ENCODE measurements around the gene SAMM50. TPM values are rescaled to one million over a fixed set of nuclear protein-coding genes. Genes with fewer than 3 reads are reported as not detected.

SAMM50 gene
- total and polyA plus RNA-seq, 10 of the 15 experiments (the other 5 are each of a cell fraction or from before 2014, with no cell fraction given): 38.2 to 126 (median 62.4) TPM

GRCh38 chr22:43925433-43926348 is 29.6 kb upstream of the SAMM50 start (continued):
- TF ChIP-seq CBX3 (IDR thresholded peaks at IDR 0.05; ENCODE audit: borderline replicate concordance, low read depth) (no peak), ZBTB33 (IDR thresholded peaks at IDR 0.05) (no peak), USF1 (IDR thresholded peaks at IDR 0.05; ENCODE audit: borderline replicate concordance, extremely low read length, insufficient read depth, low read depth, low read length) (no peak)

GRCh38 chr22:43926349-43926710 is 28.9 kb upstream of the SAMM50 start:
- ChIA-PET SMC1A (ENCODE audit: uncharacterized antibody, unreplicated experiment) (no interaction called here), POLR2A (no interaction called here), RAD21 (ENCODE audit: unreplicated experiment) (no interaction called here), CTCF (no interaction called here)
- Histone ChIP-seq H3K9me3 (replicated peaks; ENCODE audit: control insufficient read depth, insufficient read depth, low read length) (no peaks in the 10 kb centered on the region), H3K4me3 (no peak overlapping the region), H3K4me2 (ENCODE audit: control insufficient read depth, insufficient read depth) (no peak overlapping the region), H4K20me1 (ENCODE audit: control insufficient read depth, insufficient read depth) (no peaks in the 10 kb centered on the region), H3K4me1 (ENCODE audit: control insufficient read depth, insufficient read depth, low read length) (no peaks in the 10 kb centered on the region), H2AFZ (ENCODE audit: control insufficient read depth, low read depth, low read length) (no peak overlapping the region), H3K79me2 (ENCODE audit: control insufficient read depth, insufficient read depth, low read length) (no peaks in the 10 kb centered on the region), H3K36me3 (ENCODE audit: control insufficient read depth in 2 of 2, insufficient read depth in 2 of 2, low read length in 1 of 2) (no peaks in the 10 kb centered on the region), H3K27ac (ENCODE audit: control insufficient read depth, insufficient read depth) (no peak overlapping the region), H3K9ac (ENCODE audit: control insufficient read depth, insufficient read depth, low read length) (no peak overlapping the region), H3K27me3 (replicated peaks in 1 of 2; ENCODE audit: control insufficient read depth in 2 of 2, insufficient read depth in 2 of 2, low read length in 1 of 2) (peaks cover 0 to 3% of the 10 kb centered on the region in 2 experiments; a peak in 2 of 4 replicates)
- 0% methylated on average over 1 of the region's 1 CpG for WGBS (ENCODE audit: insufficient coverage, insufficient replicate concordance, low lambda C conversion rate, missing lambda C conversion rate)
- in situ Hi-C loops (cut with MboI) (no loop called here), intact Hi-C loops (cut with micrococcal nuclease; ENCODE audit: unreplicated experiment) (no loop called here)
- TF ChIP-seq TARDBP (IDR thresholded peaks at IDR 0.05; ENCODE audit: borderline replicate concordance): no peak
- no peak for TF ChIP-seq STAT3 (IDR thresholded peaks at IDR 0.05; ENCODE audit: low read depth, low read length)
- no peak for TF ChIP-seq IKZF1 (conservative IDR thresholded peaks at IDR 0.05)
- TF ChIP-seq CEBPZ (IDR thresholded peaks at IDR 0.05; ENCODE audit: low read depth, low read length): no peak
- TF ChIP-seq RAD51 (IDR thresholded peaks at IDR 0.05): no peak
- no peak for TF ChIP-seq RBBP5 (conservative IDR thresholded peaks at IDR 0.05)
- no peak for TF ChIP-seq CREB1 (IDR thresholded peaks at IDR 0.05; ENCODE audit: low read depth)
- no peak for TF ChIP-seq SMARCA5 (IDR thresholded peaks at IDR 0.05)
- TF ChIP-seq CBX3 (IDR thresholded peaks at IDR 0.05; ENCODE audit: borderline replicate concordance, low read depth): no peak
- FAIRE-seq (no peak), ATAC-seq (no peak), DNase-seq (ENCODE audit: low read depth, low spot score) (no peak)
- no TSS peak for BruUV-seq (replicated peaks)

Measured in GM12878 (cell line).